Breast epithelium (tissue), 3 donors: Measurements from ENCODE around the gene MAGED1.

Experiments used
- POLR2A ChIP-seq: fragments of 450-650 bp; IDR thresholded peaks from one replicate; pipeline ENCODE4 v1.6.1; 2016; ENCODE audit warnings: antibody characterized with exemption, mild to moderate bottlenecking, moderate library complexity
- POLR2AphosphoS5 ChIP-seq, 3 donors: sonication (generic); formaldehyde crosslinking; IDR thresholded peaks; one replicate each; pipeline ENCODE4 v1.6.1; 2017; ENCODE audit warnings: antibody characterized with exemption in 3 of 3
- TF ChIP-seq, protein P1 (sequence below), 3 donors: fragments of 450-650 bp; IDR thresholded peaks; one replicate each; pipeline ENCODE4 v1.5.1; 2016 to 2017; ENCODE audit warnings: antibody characterized with exemption in 3 of 3, mild to moderate bottlenecking in 3 of 3, moderate library complexity in 3 of 3

- TF ChIP-seq, protein P1, sequence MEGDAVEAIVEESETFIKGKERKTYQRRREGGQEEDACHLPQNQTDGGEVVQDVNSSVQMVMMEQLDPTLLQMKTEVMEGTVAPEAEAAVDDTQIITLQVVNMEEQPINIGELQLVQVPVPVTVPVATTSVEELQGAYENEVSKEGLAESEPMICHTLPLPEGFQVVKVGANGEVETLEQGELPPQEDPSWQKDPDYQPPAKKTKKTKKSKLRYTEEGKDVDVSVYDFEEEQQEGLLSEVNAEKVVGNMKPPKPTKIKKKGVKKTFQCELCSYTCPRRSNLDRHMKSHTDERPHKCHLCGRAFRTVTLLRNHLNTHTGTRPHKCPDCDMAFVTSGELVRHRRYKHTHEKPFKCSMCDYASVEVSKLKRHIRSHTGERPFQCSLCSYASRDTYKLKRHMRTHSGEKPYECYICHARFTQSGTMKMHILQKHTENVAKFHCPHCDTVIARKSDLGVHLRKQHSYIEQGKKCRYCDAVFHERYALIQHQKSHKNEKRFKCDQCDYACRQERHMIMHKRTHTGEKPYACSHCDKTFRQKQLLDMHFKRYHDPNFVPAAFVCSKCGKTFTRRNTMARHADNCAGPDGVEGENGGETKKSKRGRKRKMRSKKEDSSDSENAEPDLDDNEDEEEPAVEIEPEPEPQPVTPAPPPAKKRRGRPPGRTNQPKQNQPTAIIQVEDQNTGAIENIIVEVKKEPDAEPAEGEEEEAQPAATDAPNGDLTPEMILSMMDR (IDR thresholded peaks at IDR 0.05), result no peak
- TF ChIP-seq POLR2A (no peak), POLR2AphosphoS5 (IDR thresholded peaks at IDR 0.05) (no peak)
Measured at GRCh38 chrX:51874123-51874522, 19.3 kb upstream of the MAGED1 start.
